ENCODE measurements around the gene PWWP2A. TPM values are rescaled to one million over a fixed set of nuclear protein-coding genes. Genes with fewer than 3 reads are reported as not detected.

PWWP2A gene
- total RNA-seq, 1 experiment from 2014 or later, result 14.7 TPM

GRCh38 chr5:160133918-160134304 lies 14.7 kb upstream of the PWWP2A start:
- DNase-seq (ENCODE audit: low read depth, low spot score) (no peak), ATAC-seq (no peak)
- Histone ChIP-seq H3K27ac (ENCODE audit: low read depth, low read length) (no peak overlapping the region), H3K4me3 (replicated peaks in 1 of 2; ENCODE audit: low read depth in 1 of 2, low read length in 2 of 2) (no peak overlapping the region), H2AFZ (ENCODE audit: low read depth, low read length, poor library complexity, severe bottlenecking) (no peak overlapping the region), H3K4me1 (ENCODE audit: control insufficient read depth in 1 of 2, insufficient read depth in 2 of 2, low read length in 2 of 2) (no peaks in the 10 kb centered on the region), H3K79me2 (ENCODE audit: insufficient read depth, low read length) (no peaks in the 10 kb centered on the region), H3K9ac (ENCODE audit: low read length) (no peak overlapping the region), H3K4me2 (ENCODE audit: low read length) (no peak overlapping the region), H3K9me3 (ENCODE audit: control insufficient read depth in 1 of 2, insufficient read depth in 1 of 2, low read depth in 1 of 2, low read length in 2 of 2) (no peaks in the 10 kb centered on the region), H3K9me2 (ENCODE audit: insufficient read depth) (no peaks in the 10 kb centered on the region), H3K36me3 (ENCODE audit: control insufficient read depth in 1 of 2, insufficient read depth in 2 of 2, low read length in 2 of 2) (no peaks in the 10 kb centered on the region), H4K20me1 (ENCODE audit: insufficient read depth) (no peaks in the 10 kb centered on the region), H3K27me3 (ENCODE audit: insufficient read depth, low read length) (no peaks in the 10 kb centered on the region)
- BruUV-seq (replicated peaks), result no TSS peak
- CTCF ChIA-PET, result no interaction called here
- POLR2A ChIA-PET, result no interaction called here
- intact Hi-C loops (cut with micrococcal nuclease), result no loop called here
- RAD21 ChIA-PET (ENCODE audit: low non-redundant PET in 1 of 2, low total read pairs in 2 of 2, uncharacterized antibody in 2 of 2, unreplicated experiment in 2 of 2), result no interaction called here
- TF ChIP-seq ZBTB33 (IDR thresholded peaks at IDR 0.05; ENCODE audit: extremely low read depth, insufficient replicate concordance, low read length), result no peak
- no peak for TF ChIP-seq CBX3 (IDR thresholded peaks at IDR 0.05; ENCODE audit: low read depth)
- no peak for TF ChIP-seq YY1 (IDR thresholded peaks at IDR 0.05; ENCODE audit: extremely low read depth, insufficient replicate concordance, low read depth, low read length)
- TF ChIP-seq SRF (IDR thresholded peaks at IDR 0.05; ENCODE audit: low read depth), result no peak
- TF ChIP-seq MAX (IDR thresholded peaks at IDR 0.05), result no peak
- no peak for TF ChIP-seq JUND (IDR thresholded peaks at IDR 0.05)
- no peak for TF ChIP-seq POLR2A (IDR thresholded peaks at IDR 0.05; ENCODE audit: borderline replicate concordance, extremely low read depth, insufficient read depth, insufficient read length)
- no peak for TF ChIP-seq REST (IDR thresholded peaks at IDR 0.05; ENCODE audit: low read depth)
- no peak for TF ChIP-seq ZNF274 (IDR thresholded peaks at IDR 0.05; ENCODE audit: low read depth, low read length)
- TF ChIP-seq EGR1 (IDR thresholded peaks at IDR 0.05; ENCODE audit: low read depth), result no peak
- TF ChIP-seq SP1 (IDR thresholded peaks at IDR 0.05; ENCODE audit: low read depth), result no peak
- TF ChIP-seq POLR2AphosphoS5 (IDR thresholded peaks at IDR 0.05; ENCODE audit: low read depth, low read length), result no peak
- TF ChIP-seq ELF1 (IDR thresholded peaks at IDR 0.05; ENCODE audit: borderline replicate concordance, low read depth), result no peak
- TF ChIP-seq RAD21 (IDR thresholded peaks at IDR 0.05; ENCODE audit: low read depth), result no peak
- TF ChIP-seq FOSL1 (IDR thresholded peaks at IDR 0.05; ENCODE audit: low read depth), result no peak
- TF ChIP-seq CTCF (IDR thresholded peaks at IDR 0.05 in 2 of 3, conservative IDR thresholded peaks at IDR 0.05 in 1 of 3; ENCODE audit: borderline replicate concordance in 1 of 3, insufficient read depth in 1 of 3, low read depth in 2 of 3, low read length in 2 of 3), result no peak
- TF ChIP-seq EZH2phosphoT487 (IDR thresholded peaks at IDR 0.05; ENCODE audit: borderline replicate concordance), result no peak
- TF ChIP-seq ZFX (IDR thresholded peaks at IDR 0.05), result no peak
- TF ChIP-seq SIN3A (IDR thresholded peaks at IDR 0.05; ENCODE audit: low read depth), result no peak

Data from HCT116 (cell line).